Progenitor cell of endocrine pancreas (in vitro differentiated cells): ENCODE measurements around the gene SLC66A1. TPM values are rescaled to one million over a fixed set of nuclear protein-coding genes. Genes with fewer than 3 reads are reported as not detected.
A peak's percentile ranks its signal among the peaks of the same experiment; 100 is the strongest.

Source experiments
- DNase-seq: peaks from one replicate; pipeline ENCODE4 v3.0.0; 2021; ENCODE audit warnings: low spot score; ENCODE audit not compliant: unreplicated experiment
- H3K27ac Mint-ChIP-seq: 2 replicates; pipeline ENCODE4 v1.8.0; 2021; ENCODE audit warnings: mild to moderate bottlenecking, moderate library complexity, mixed read lengths
- H3K27me3 Mint-ChIP-seq: 2 replicates; pipeline ENCODE4 v1.8.0; 2021; ENCODE audit warnings: mixed read lengths
- H3K36me3 Mint-ChIP-seq: 2 replicates; pipeline ENCODE4 v1.8.0; 2022; ENCODE audit warnings: mixed read lengths; ENCODE audit not compliant: insufficient read depth
- H3K4me1 Mint-ChIP-seq: 2 replicates; pipeline ENCODE4 v1.8.0; 2021; ENCODE audit warnings: low read depth, mixed read lengths
- H3K4me3 Mint-ChIP-seq: 2 replicates; pipeline ENCODE4 v1.8.0; 2021; ENCODE audit warnings: low read depth, mild to moderate bottlenecking, moderate library complexity, mixed read lengths
- H3K9me3 Mint-ChIP-seq: 2 replicates; pipeline ENCODE4 v1.8.0; 2021; ENCODE audit warnings: low read depth, mixed read lengths
- CTCF ChIP-seq: fragments of 200-600 bp; sonication (generic); IDR thresholded peaks from one replicate; pipeline ENCODE4 v1.5.0; 2021; ENCODE audit warnings: antibody characterized with exemption, mild to moderate bottlenecking; ENCODE audit not compliant: unreplicated experiment
- total RNA-seq: library from RNA; stranded (reverse); gene quantifications from 2 replicates; pipeline ENCODE4 v1.2.1, GENCODE V29; 2021

The SLC66A1 gene
- total RNA-seq, 1 donor from 2014 or later: 25.7 TPM

DNA sequence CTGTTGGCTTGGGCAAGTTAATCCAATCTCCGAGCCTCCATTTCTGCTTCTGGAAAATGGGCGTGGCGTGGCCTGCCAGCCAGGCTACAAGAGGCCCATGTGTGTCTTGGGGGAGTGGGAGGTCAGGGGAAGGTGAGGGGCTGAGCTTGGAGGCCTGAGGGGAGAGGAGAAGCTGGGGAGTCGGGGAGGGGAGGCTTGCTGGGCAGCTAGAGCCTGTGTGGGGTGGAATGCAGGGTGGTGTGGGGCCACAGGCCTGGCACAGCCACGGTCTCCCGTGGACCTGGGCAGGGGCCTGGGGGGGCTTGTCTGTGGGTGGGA is 14.6 kb downstream of the SLC66A1 start:
- Mint-ChIP-seq H3K9me3 (no peaks in the 10 kb centered on the region), H3K36me3 (peaks cover 8% of the 10 kb centered on the region), H3K27me3 (no peaks in the 10 kb centered on the region), H3K27ac (peak overlapping the region; percentile 20), H3K4me1 (no peaks in the 10 kb centered on the region), H3K4me3 (no peak overlapping the region)
- no peak for TF ChIP-seq CTCF
- DNase-seq: no peak

GRCh38 chr1:19327301-19327700 is 15.2 kb downstream of the SLC66A1 start:
- peaks cover 8% of the 10 kb centered on the region for H3K36me3 Mint-ChIP-seq
- H3K27me3 Mint-ChIP-seq: no peaks in the 10 kb centered on the region
- H3K4me3 Mint-ChIP-seq: no peak overlapping the region
- no peaks in the 10 kb centered on the region for H3K4me1 Mint-ChIP-seq
- H3K9me3 Mint-ChIP-seq: no peaks in the 10 kb centered on the region
- TF ChIP-seq CTCF: no peak
- DNase-seq: no peak
- no peak overlapping the region for H3K27ac Mint-ChIP-seq

- Mint-ChIP-seq H3K9me3 (no peaks in the 10 kb centered on the region), H3K4me3 (no peak overlapping the region), H3K4me1 (no peaks in the 10 kb centered on the region), H3K36me3 (peaks cover 8% of the 10 kb centered on the region), H3K27ac (peak overlapping the region; percentile 37), H3K27me3 (no peaks in the 10 kb centered on the region)
- TF ChIP-seq CTCF: no peak
- no peak for DNase-seq
Observed at GRCh38 chr1:19327736-19328135, 15.6 kb downstream of the SLC66A1 start.

DNA sequence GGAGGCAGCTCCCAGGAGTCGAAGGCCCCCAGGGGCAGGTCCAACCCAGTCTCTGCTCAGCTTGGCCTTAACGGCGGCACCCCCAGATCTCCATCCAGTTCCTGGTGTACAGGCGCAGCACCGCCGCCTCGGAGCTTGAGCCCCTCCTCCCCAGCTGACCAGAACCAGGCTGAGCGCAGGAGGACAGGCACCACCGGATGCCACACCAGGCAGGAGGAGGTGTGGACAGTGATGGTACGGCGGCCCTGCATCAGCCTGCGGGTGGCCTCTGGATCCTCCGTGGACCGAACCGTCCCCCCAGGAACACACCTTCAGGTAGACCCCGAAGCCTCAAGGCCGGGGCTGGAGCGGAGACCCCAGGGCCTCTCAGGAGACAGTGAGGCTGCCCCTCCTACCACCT is 16.4 kb downstream of the SLC66A1 start:
- no peak for TF ChIP-seq CTCF

DNA sequence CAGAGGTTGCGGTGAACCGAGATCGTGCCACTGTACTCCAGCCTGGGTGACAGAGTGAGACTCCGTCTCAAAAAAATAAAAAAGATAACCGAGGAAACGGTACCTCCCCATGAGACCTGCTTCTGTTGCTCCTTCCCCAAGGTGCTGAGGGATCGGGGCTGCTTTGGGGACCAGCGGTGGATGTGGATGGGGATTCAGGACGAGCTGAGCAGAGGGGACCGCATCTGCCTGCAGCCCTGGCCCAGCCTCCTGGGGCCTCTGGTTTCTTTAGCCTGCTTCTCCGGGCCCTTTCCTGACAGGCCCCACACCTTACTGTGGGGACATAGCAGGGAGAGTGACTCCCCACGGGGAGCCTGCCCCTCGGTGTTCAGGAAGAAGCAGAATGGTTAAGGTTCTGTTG is 17.1 kb downstream of the SLC66A1 start:
- Mint-ChIP-seq H3K36me3 (peaks cover 6% of the 10 kb centered on the region), H3K4me1 (no peaks in the 10 kb centered on the region), H3K9me3 (no peaks in the 10 kb centered on the region), H3K4me3 (no peak overlapping the region), H3K27ac (no peak overlapping the region), H3K27me3 (no peaks in the 10 kb centered on the region)
- DNase-seq: no peak
- no peak for TF ChIP-seq CTCF

More for the DNA sequence above, 16.4 kb downstream of the SLC66A1 start:
- Mint-ChIP-seq H3K36me3 (peaks cover 6% of the 10 kb centered on the region), H3K27ac (no peak overlapping the region), H3K27me3 (no peaks in the 10 kb centered on the region), H3K4me3 (no peak overlapping the region), H3K4me1 (no peaks in the 10 kb centered on the region), H3K9me3 (no peaks in the 10 kb centered on the region)
- DNase-seq: no peak
